Vagina (tissue), 2 donors: ENCODE results near the gene SMIM23.

Source experiments
- CTCF ChIP-seq, 3 experiments: fragments of 450-650 bp in 2 of 3; fragments of 200-600 bp in 1 of 3; sonication (generic) in 1 of 3; IDR thresholded peaks; one replicate each; pipeline ENCODE4 v1.5.1; 2017 to 2019; ENCODE audit warnings: antibody characterized with exemption in 3 of 3, mild to moderate bottlenecking in 2 of 3, moderate library complexity in 2 of 3
- POLR2A ChIP-seq, 2 donors: fragments of 450-650 bp; IDR thresholded peaks; one replicate each; pipeline ENCODE4 v1.6.1; 2017; ENCODE audit warnings: antibody characterized with exemption in 2 of 2, mild to moderate bottlenecking in 2 of 2, moderate library complexity in 2 of 2

- no peak for TF ChIP-seq CTCF (IDR thresholded peaks at IDR 0.05)
- no peak for TF ChIP-seq POLR2A (IDR thresholded peaks at IDR 0.05)
Measured at GRCh38 chr5:171830686-171831085, 45.1 kb downstream of the SMIM23 start.
